Medulla oblongata (tissue), 1 donor: ENCODE data around the gene FRS3.
A peak's percentile ranks its signal among the peaks of the same experiment; 100 is the strongest.

Experiments used
- DNase-seq: peaks from one replicate; pipeline ENCODE4 v3.0.0-alpha.2; 2015; ENCODE audit errors: extremely low spot score

Gene FRS3

DNA sequence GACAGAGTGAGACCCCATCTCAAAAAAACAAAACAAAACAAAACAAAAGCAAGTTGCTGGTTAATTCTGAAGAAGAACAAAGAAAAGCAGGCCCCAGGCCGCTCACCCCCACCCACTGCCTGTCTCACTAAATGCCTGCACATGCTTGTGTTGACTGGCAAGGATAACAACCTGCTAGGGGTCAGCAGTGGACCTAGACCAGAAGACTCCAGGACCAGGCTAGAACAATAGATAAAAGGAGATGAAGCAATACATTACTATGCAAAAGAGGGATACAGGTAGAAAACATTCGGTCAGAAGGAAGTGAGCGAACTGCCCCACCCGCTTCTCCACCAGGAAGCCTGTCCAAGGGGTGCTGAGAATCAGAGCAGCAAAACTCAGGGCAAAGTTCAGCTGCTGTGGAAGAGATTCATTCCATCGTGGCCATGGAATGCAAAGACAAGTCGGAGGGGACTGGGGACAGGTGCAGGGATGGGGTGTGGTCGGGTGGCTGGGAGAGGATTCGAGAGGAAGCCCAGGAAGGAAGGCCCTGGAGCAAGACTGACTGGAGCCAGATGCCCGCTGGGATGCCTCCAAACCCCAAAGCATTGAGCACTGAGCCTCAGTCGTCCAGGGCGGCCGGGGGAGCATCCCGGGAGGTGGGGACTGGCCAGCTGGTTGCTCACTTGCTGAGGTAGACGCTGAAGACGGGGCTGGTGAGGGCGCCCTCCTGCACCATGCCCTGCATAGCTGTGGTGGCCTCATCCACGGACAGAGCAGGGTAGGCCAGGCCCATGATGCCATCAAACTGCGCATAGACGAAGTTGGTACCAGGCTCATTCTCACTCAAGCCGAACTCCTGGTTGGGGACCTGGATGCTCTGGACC, 37.8 kb downstream of the FRS3 start:
- DNase-seq = no peak

- no peak for DNase-seq
These were observed 39.1 kb downstream of the FRS3 start for GRCh38 chr6:41740366-41741162.

DNA sequence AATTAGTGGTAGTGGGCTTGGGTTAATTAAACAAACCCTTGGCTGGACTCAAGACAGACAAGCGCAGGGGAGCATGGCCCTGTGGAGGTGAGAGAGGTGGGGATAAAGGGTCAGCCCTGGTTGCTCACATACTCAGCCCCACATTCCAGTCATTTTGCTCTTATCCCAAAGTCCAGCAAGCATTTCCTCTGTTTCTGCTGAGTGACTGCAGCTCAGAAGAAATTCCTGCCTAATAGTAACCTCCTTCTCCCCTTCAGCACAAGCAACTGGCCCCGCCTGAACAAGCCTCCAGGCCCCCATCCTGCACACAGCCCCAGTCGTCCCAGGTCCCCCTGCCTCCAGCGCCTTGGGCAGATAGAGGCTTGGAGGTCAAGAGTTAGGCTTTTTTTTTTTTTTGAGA, 40.7 kb downstream of the FRS3 start:
- DNase-seq = no peak

GRCh38 chr6:41737591-41738130, 42.0 kb downstream of the FRS3 start:
- no peak for DNase-seq

DNA sequence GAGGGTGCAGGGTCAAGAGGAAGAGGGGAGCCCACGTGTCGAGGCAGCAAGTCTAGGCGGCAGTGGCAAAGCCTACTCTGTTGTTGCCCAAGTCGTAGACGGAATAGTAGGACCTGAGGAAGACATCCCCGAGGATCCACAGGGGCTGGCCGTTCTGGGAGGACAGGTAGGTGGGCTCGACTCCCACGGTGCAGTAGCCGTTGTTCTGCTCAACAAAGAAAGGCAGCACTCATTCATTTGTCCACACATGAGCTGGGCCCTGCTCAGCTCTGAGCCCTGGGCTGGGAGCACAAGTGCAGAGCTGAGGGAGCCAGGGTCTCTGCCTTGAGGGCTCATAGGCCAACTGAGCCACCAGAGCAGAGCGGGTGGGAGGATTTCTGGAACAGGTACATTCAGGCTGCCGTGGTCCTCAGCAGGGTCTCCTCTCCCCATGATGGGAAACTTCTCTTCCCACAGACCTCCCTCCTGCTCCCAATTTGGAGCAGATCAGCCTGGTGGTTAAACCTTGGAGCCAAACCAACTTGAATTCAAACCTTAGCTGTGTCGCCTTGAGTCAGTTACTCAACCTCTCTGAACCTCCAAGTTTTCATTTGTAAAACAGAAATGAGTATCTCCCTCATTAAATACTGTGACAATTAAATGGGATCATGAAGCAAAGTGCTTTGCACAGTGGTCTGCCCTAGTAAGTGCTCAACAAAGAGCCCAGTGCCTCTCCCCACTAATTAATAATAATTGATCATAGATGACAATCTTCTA, 42.7 kb downstream of the FRS3 start:
- no peak for DNase-seq

GRCh38 chr6:41736186-41736733, 43.4 kb downstream of the FRS3 start:
- DNase-seq = no peak

- DNase-seq = peak; percentile 97
These were observed 44.1 kb downstream of the FRS3 start, which contains the start of gene TFEB for GRCh38 chr6:41735427-41736185. Gene TFEB, minus strand, starts transcription at chr6:41735608. Its CDS starts 44,395 bp downstream, at chr6:41691213.

- peak; percentile 92 for DNase-seq
These were observed 44.9 kb downstream of the FRS3 start for GRCh38 chr6:41734666-41735426.

GRCh38 chr6:41733707-41734665, 45.7 kb downstream of the FRS3 start:
- DNase-seq = peak; percentile 91

- DNase-seq = peak; percentile 30
These were observed 46.4 kb downstream of the FRS3 start for GRCh38 chr6:41733360-41733706.

- peak; percentile 45 for DNase-seq
These were observed 46.9 kb downstream of the FRS3 start for GRCh38 chr6:41732591-41733359.

- DNase-seq = peak; percentile 14
These were observed 47.6 kb downstream of the FRS3 start for GRCh38 chr6:41732149-41732548.

GRCh38 chr6:41731561-41732086, 48.1 kb downstream of the FRS3 start:
- no peak for DNase-seq

- DNase-seq = peak; percentile 46
These were observed 48.9 kb downstream of the FRS3 start for GRCh38 chr6:41730531-41731436.

- DNase-seq = peak; percentile 6
These were observed 50.1 kb downstream of the FRS3 start for GRCh38 chr6:41729624-41730023.

DNA sequence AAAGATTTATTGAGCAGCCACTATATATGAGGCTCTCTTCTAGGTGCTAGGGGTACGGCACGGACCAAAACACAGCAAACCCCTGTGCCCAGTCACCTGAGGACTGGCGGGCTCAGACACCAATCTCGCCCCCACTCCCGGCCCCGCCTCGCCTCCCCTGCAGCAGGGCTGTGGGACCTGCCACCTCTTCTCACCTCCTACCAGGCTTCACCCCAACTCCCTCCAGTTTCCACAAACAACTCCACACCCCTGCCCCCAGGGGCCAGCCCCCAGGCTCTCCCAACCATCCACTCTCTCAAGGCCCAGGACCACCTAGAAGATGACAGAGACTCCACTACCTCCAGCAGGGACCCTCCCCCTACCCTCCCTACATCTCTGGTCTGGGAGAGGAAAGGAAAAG, 50.7 kb downstream of the FRS3 start:
- no peak for DNase-seq
